Coronary artery (tissue), 2 donors: Measurements from ENCODE around the gene GRB7.
A peak's percentile ranks its signal among the peaks of the same experiment; 100 is the strongest.
"Not testable (repeated sequence)": the region's sequence is repeated elsewhere in the genome, so short reads cannot be mapped to it uniquely, and the experiment has no call there.

Source experiments
- DNase-seq: peaks from one replicate; pipeline ENCODE4 v3.0.0-alpha.2; 2017; ENCODE audit warnings: low spot score
- H3K27ac ChIP-seq, 2 donors: fragments of 200-600 bp; sonication (generic); one replicate each; pipeline ENCODE4 v1.5.1; 2016 to 2019
- H3K4me3 ChIP-seq: fragments of 200-600 bp; sonication (generic); 2 replicates; pipeline ENCODE4 v1.5.1; 2016; ENCODE audit warnings: mild to moderate bottlenecking, moderate library complexity
- TF ChIP-seq, protein P1 (sequence below): fragments of 200-600 bp; sonication (generic); IDR thresholded peaks from one replicate; pipeline ENCODE4 v1.5.1; 2019; ENCODE audit warnings: antibody characterized with exemption

GRB7 gene

GRCh38 chr17:39763051-39763820, 25.5 kb downstream of the GRB7 start:
- Histone ChIP-seq H3K4me3 (no peak overlapping the region), H3K27ac (no peak overlapping the region)
- TF ChIP-seq, protein P1, sequence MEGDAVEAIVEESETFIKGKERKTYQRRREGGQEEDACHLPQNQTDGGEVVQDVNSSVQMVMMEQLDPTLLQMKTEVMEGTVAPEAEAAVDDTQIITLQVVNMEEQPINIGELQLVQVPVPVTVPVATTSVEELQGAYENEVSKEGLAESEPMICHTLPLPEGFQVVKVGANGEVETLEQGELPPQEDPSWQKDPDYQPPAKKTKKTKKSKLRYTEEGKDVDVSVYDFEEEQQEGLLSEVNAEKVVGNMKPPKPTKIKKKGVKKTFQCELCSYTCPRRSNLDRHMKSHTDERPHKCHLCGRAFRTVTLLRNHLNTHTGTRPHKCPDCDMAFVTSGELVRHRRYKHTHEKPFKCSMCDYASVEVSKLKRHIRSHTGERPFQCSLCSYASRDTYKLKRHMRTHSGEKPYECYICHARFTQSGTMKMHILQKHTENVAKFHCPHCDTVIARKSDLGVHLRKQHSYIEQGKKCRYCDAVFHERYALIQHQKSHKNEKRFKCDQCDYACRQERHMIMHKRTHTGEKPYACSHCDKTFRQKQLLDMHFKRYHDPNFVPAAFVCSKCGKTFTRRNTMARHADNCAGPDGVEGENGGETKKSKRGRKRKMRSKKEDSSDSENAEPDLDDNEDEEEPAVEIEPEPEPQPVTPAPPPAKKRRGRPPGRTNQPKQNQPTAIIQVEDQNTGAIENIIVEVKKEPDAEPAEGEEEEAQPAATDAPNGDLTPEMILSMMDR, result no peak
- DNase-seq, result no peak

GRCh38 chr17:39764171-39764570, 26.4 kb downstream of the GRB7 start:
- not testable (repeated sequence) for H3K4me3 ChIP-seq, H3K27ac ChIP-seq
- peak; percentile 19 for DNase-seq

DNA sequence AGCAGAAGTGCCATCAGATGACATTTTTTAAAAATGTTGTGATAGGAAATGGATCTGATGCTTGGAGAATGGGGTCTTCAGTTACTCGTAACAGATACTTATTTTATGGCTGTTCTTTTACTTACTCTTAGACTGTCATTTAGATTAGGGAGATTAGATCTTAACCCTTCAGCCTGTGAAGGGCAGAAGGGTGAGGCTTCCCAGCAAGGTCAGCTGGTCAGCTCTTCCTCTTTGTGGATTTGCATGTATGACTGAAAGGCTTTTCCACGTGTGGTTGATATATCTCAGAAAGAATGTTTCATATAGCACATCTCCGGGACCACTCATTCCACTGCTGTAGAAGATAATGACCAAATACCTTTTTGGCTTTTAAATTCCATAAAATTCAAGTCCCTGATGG, 27.4 kb downstream of the GRB7 start:
- no peak overlapping the region for H3K27ac ChIP-seq
- no peak overlapping the region for H3K4me3 ChIP-seq
- TF ChIP-seq, protein P1, result no peak
- no peak for DNase-seq

- no peak for DNase-seq
- TF ChIP-seq, protein P1, result no peak
- no peak overlapping the region for H3K27ac ChIP-seq
- no peak overlapping the region for H3K4me3 ChIP-seq
These were observed 28.0 kb downstream of the GRB7 start for GRCh38 chr17:39765766-39766165.

DNA sequence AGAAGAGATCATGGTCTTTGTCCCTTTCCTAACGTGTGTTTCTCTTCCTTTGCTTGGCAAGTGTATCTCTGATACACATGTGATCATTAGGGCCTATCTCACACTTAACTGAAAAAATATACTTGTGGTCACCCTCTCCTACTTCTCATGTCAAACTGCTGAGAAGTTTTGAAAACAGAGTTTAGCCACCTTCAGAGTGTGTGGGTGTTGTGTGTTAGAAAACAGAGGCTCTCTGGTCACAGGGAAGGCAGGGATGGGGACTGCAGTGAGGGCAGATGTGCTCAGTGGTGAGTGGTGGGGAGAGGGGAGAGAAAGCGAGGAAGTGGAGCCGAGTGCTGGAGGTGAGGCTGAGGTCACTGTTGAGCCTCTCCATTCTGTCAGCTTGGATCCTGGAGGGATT, 29.4 kb downstream of the GRB7 start:
- TF ChIP-seq, protein P1, result no peak

GRCh38 chr17:39769974-39770587, 32.3 kb downstream of the GRB7 start:
- TF ChIP-seq, protein P1, result no peak
- DNase-seq, result no peak
- no peak overlapping the region for H3K4me3 ChIP-seq
- peak overlapping the region in 1 of 2 donors; percentile 22 for H3K27ac ChIP-seq

More for the DNA sequence above, 29.4 kb downstream of the GRB7 start:
- no peak for DNase-seq
- H3K4me3 ChIP-seq, result no peak overlapping the region
- no peak overlapping the region for H3K27ac ChIP-seq

DNA sequence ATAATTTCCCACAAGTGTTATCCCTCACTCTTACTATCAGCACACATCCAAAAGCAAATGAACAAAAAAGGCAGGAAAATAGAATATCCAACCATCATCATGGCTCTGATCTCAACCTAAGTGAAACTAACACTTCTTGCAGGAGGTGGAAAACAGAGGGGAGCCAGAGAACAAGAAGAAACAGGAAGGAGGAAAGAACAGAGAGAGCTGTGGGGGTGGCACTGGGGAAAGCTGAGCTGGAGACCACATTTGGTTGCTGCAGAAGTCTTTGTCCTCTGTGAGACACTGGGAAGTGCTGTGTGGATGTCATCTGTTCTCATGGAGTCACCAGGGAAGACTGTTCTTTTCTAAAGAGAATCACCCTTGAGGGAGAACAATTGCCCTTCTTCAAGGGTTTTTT, 34.7 kb downstream of the GRB7 start:
- TF ChIP-seq, protein P1, result no peak
- Histone ChIP-seq H3K27ac (no peak overlapping the region), H3K4me3 (no peak overlapping the region)
- no peak for DNase-seq
